ENCODE measurements around the gene ERRFI1.
"Not testable (repeated sequence)": the region's sequence is repeated elsewhere in the genome, so short reads cannot be mapped to it uniquely, and the experiment has no call there.

The ERRFI1 gene

GRCh38 chr1:8026153-8026975 lies at the start of gene ERRFI1:
Gene ERRFI1 (minus strand): TSS chr1:8026309. CDS start chr1:8015619, 10,690 bp downstream.
- peak; percentile 38 for DNase-seq

- no peak for DNase-seq
Measured at GRCh38 chr1:8075511-8076051, 49.5 kb upstream of the ERRFI1 start.

GRCh38 chr1:8073112-8073855 lies 47.2 kb upstream of the ERRFI1 start:
- DNase-seq = no peak

GRCh38 chr1:8070381-8070811 lies 44.3 kb upstream of the ERRFI1 start:
- no peak for DNase-seq

- DNase-seq = not testable (repeated sequence)
Measured at GRCh38 chr1:8069614-8070320, 43.7 kb upstream of the ERRFI1 start.

- no peak for DNase-seq
Measured at GRCh38 chr1:8065369-8065768, 39.3 kb upstream of the ERRFI1 start.

- no peak for DNase-seq
Measured at GRCh38 chr1:8063298-8064036, 37.4 kb upstream of the ERRFI1 start.

GRCh38 chr1:8062861-8063260 lies 36.8 kb upstream of the ERRFI1 start:
- DNase-seq = no peak

- no peak for DNase-seq
Measured at GRCh38 chr1:8061673-8062386, 35.7 kb upstream of the ERRFI1 start.

GRCh38 chr1:8061210-8061609 lies 35.1 kb upstream of the ERRFI1 start:
- DNase-seq = no peak

- no peak for DNase-seq
Measured at GRCh38 chr1:8059161-8059622, 33.1 kb upstream of the ERRFI1 start.

GRCh38 chr1:8057779-8058178 lies 31.7 kb upstream of the ERRFI1 start:
- not testable (repeated sequence) for DNase-seq

- DNase-seq = no peak
Measured at GRCh38 chr1:8055973-8056372, 29.9 kb upstream of the ERRFI1 start.

GRCh38 chr1:8053878-8054567 lies 27.9 kb upstream of the ERRFI1 start:
- DNase-seq = no peak

GRCh38 chr1:8051650-8052049 lies 25.5 kb upstream of the ERRFI1 start:
- DNase-seq = no peak

GRCh38 chr1:8049229-8049628 lies 23.1 kb upstream of the ERRFI1 start:
- DNase-seq = not testable (repeated sequence)

GRCh38 chr1:8047686-8048445 lies 21.8 kb upstream of the ERRFI1 start:
- DNase-seq = no peak

- no peak for DNase-seq
Measured at GRCh38 chr1:8047112-8047511, 21.0 kb upstream of the ERRFI1 start.

GRCh38 chr1:8046391-8046790 lies 20.3 kb upstream of the ERRFI1 start:
- DNase-seq = no peak

- DNase-seq = no peak
Measured at GRCh38 chr1:8043621-8044020, 17.5 kb upstream of the ERRFI1 start.
